ENCODE data around the gene MTHFSD.

MTHFSD gene

DNA sequence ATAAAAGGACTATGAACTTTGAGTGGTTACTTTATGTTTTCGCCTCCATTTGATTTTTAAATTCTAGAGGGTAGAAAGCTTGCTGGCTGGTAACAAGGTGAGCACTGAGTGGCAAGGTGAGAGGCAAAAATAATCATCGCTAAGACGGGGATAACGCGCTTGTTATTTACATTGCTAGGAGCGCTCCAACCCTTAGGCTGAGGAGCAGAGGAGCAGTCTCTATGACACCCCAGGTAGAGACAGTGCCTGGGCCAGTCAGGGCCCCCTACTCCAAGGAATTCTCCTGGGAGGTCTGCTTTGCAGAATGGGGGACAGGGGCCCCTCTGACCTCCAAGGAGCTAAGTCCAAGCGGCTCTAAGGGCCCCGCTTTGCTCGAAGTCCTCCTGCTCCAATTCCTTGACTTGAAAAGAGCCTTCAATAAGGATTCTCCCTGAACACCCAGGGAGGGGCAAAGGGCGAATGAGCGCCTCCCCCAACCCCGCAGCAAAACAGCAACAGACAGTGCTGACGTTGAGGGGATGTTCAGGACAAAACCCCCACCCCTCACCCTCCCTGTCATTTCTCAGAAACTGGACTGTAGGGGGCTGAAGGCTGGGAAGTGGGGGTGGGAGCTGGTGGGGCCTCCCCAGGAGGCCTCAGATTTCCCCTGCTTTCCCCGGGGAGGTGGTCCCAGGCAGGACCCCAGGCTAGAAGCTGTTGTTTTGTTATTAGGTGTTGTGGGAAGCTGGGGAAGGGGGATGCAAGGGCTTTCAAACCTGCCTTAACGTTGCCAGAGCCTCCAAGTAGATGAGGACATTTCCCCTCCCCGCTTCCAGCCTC, 54.9 kb downstream of the MTHFSD start:
- DNase-seq: no peak

DNA sequence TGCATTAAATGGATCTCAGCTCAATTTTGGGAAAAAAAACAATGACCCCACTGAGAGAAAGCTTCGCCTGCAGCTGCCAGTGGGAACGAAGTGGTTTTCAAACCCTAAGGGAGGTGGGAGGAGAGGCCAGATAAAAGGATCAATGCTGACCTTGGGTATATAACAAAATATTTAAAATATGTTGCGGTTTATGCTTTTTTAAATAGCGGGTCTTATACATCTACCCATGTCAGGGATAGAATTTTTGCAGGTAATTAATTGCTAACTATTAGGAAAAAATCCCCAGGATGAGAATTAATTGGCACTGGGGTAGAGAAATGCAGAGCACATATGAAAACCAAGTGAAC, 55.6 kb downstream of the MTHFSD start:
- no peak for DNase-seq

DNA sequence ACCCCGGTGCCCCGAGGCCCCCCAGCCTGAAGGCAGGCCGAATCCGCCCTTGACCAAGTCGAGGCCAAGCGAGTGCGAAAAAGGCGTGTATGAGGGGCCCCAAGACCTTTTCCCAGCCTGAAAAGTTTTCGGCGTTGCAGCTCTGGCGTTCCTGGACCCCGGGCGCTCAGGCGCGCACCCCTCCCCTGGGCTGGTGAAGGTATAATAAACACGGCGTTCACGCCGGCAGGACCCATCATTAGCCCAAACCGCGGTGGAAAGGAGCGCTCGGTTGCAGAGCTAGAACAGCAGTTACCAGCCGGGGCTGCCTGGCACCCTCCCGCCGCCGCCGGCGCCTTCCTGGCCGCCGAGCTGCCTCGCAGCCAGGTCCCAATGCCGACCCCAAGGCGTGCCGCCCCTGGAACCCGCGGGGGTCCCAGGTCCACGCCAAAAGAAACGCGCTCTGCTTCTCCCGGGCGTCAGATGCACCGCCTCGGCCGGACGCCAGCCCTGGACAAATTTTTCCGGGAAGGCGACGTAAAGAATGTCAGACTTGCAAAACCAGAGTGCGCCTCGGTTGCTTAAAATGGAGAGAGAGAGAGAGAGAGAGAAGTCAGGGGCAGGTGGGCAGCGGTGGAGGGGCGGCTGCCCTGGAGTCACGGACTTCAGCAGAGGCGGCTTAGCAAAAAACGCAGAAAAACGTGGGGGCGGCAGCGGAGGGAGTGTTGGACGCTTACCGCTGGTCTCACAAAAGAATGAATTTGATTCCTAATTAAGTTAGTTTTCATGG, 56.2 kb downstream of the MTHFSD start:
- no peak for DNase-seq

DNA sequence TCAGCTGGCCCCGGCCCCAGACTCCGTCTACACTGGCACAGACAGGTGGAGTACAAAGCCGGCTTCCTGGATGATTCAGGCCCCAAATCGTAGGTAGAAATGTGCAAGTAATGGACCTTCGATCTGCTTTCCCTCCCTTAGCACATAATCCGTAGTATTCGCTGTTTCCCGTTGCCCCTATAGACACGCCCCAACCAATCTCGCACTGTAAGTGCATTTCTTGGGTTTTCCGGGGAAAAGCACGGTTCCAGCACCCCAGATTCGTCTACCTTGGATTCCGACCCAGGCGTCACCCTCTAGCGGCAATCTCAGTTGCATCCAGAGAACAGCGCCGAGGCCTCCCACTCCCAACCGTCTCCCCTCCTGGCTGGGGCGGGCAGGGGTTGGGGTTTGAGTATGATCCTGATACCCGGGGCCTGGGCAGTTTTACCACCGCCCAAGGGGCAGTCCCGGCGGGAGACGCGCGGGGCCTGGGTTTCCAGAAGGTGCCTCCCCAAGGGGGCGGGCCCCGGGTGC, 56.8 kb downstream of the MTHFSD start:
- DNase-seq: no peak

DNA sequence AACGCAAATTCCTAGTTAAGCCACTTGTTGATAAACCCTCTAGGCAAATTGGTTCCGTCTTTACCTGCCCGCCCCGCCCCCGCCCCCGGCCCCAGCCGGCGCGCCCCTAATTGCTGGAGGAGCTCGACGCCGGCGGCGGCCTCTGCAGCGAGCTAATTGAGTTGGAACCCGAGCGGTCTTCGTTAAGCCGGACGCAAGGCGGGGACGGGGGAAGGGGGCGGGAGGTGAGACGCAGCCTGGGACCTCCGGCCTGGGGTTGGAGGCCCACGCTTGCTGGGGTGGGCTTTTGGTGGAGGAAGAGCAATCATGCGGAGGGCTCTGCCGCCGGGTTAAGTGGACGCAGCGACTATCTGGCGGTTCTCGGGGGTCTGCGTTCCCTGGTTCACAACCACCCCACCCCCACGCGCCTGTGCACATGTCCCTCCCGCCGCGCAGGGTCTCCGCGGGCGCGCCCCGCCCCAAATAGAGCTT, 57.4 kb downstream of the MTHFSD start:
- DNase-seq: no peak

DNA sequence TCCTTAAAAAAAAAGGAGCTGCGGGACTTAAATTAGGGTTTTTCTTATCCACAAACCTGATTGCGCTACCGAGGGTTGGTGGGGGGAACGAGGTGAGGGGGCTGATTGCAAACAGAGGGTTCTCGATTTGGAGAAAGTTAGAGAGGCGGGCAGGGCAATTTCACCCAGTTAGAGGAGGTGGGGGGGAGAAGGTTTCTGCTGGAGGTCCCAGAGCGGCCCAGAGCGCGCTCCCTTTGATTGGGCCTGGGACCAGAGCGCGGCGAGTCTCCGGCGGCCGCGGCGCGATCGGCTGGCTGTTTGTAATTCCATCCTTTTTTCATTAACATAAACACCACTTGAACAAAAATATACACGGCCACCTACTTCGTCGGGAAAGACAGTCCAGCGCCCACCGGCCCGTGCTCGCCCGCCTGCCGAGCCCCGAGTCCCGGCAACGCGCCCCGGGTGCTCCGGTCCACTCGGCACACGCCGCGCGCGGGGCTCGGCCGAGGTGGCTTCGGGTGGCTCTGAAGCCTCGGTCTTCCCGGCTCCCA, 58.0 kb downstream of the MTHFSD start:
- DNase-seq: no peak

DNA sequence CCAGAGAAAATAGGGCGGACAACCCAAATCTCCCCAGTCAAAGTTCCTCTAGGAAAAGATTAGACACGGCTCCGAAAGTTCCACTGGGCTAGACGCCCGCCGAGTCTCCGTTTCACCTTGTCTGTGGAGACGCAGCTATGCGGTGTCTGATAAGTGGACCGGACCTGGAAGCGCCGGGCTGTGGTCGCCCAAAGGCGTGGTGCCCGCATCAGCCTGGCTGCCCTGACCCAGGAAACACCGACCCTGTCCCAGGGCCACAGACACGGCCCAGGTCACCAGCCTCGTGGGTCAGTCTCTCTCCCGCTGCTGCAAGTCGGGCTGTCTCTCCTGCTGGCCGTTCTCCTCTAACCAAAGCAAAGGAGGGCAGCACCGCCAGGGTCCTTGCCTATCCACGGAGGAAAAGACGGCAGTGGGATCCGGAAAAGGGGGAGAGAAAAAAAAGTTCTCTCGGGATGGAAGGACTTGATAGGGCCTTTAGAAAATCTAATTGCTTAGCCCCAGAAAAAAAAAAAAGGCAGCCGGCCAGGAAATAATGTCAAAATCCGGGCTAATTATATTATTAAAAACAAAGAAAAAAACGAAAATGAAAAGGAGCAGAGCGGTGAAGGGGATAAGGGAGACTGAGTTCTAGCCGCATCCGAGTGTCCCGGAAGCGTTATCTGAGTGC, 58.6 kb downstream of the MTHFSD start:
- no peak for DNase-seq

DNA sequence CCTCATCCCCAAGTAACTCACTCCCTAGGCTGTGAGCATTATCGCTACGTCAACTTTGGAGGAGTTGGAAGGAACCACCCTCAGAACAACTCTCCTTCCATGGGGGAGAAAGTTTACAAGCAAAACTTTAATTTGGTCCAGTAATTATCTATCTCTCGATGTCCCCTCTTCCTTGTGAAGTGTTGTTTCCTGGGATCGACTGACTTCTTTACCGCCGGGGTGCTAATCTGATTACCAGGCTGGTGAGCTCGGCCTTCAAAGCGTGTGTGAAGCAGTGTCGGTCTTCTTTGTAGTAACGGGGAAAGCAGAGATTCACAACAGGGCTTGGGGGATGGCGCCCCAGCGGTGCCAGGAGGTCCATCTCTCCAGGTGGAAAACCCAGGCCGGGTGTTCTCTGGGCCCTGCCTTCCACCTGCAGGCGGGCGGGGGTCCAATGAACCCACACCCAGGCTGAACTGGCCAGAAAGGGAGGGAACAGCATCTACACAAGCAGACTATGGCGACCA, 59.2 kb downstream of the MTHFSD start:
- no peak for DNase-seq

DNA sequence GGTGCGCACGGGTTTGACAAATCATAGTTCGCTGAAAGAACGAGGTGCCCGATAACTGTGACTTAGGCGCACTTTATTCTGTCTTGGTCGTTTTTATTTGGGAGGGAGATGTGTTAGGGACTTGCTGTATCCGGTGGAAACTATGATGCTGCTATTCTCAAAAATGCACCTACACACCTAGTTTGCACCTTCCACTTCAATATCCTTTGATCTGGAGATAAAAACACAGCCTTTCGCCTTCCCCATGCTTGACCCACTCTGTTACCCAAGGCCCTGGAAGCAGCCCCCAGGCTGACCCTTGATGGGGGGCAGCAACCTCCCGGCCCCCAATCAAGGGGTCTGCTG, 59.7 kb downstream of the MTHFSD start:
- no peak for DNase-seq

DNA sequence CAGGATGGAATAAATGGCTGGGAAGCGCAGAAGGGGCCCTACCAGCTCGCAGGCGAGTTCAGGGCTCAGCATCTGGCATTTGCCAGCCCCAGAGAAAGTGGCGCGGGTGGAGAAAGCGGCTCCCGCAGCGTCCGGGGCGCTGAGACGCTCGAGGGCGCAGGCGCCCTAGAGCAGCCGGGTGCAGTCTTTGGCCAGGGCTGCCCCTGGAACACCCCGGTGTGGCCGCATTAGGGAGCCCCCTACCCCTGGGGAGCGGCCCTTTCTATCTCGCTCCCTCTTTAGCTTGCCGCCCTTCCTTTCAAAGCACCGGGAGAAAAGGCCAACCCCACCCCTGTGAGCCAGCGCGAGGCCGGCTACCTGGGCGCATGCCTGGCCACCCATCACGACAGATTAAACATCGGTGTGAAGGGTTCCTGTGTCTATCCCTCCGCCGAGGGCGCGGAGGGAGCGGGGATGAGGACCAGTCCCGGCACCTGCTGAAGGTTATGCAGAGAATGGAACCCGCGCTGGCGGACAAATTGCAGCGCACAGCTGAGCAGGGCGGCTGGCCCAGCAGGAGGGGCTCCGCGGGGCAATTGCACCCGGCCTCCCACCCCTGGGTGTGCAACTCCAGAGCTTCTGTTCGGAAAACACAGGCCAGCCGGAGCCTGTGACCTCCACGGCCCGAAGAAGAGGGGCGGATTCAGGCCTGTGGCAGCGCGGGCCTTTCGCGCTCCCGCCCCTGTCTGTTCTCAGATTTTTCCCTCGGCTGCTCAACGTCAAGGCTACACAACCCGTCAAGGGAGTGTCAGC, 60.3 kb downstream of the MTHFSD start:
- DNase-seq: no peak

DNA sequence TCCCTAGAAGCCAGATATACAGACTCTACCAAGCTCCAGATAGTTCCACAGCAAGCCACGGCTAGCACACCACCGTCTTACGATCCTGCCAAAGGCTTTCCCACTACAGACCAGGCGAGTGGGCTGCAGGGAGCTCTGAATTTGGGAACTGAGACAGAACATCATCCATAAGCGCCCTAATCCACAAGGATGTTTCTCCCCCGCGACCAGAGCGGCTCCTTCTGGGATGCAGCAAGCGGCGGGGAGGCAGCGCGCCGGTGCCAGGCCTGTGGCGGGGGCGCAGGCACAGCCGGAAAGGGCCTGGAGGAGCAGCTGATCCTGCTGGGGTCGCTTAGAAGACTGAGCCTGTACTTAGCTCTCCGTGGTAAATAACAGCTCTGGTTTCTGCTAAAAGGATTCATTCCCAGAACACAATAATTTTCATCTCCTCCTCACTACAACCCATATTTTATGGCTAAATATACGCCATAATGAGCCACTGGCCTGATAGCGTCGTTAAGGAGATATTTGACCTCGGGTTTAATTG, 60.9 kb downstream of the MTHFSD start:
- DNase-seq: no peak

DNA sequence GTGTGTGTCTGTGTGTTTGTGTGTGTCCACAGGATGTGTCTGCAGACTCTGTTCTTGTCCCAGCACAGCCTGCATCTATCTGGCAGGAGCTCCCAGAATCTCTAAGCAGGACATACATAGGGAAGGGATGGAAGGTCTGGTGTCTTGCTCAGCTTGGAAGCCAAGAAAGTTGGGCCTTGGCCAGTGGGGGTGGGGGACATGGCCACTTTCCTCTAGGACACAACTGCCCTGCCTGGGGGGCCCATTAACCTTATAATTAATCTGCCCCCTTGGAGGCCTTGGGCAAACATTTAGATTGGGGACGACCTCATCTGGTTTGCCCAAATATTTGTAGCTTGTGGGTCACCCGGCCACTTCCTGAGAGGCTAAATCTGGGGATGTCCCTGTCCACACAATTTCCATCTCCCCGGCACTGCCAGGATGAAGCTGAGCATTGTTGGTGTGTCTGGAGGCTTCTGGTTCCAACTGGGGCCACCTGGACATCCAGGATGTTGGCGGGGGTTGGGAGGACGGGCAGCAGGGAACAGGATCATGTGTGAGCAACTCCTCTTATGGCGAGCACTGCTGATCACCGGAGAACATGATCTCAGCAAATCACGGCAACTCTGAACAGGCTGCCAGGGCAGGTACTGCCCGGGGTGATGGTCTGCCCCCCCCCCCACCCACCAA, 61.9 kb downstream of the MTHFSD start:
- DNase-seq: no peak

DNA sequence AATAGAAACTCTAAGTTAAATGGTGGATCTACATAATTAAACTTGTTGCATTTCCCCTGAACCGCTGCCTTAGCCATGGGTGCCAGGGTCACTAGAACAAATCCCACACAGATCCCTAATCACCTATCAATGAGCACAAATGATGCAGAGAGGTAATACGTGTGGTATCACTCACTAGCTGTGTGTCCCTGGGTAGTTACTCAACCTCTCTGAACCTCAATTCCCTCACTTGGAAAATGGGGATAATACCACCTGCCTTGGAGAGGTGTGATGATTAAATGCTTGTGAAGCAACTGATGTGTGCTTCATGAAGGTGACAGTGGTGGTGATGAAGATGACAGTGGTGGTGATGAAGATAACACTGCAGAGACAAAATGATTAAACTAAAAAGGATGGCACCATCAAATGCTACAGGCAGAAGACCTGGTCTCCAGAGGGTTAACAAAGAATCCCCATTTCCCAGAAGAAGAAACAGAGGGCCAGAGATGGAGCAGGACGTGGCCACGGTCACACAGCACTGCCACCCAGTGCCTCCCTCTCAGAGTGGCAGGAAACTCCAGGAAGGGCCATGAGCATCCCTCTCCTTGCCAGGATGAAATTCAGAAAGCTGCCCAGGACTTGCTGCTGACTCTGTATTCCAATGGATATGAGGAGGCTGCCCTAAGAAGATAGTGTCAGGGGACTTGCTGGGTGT, 62.6 kb downstream of the MTHFSD start:
- no peak for DNase-seq

DNA sequence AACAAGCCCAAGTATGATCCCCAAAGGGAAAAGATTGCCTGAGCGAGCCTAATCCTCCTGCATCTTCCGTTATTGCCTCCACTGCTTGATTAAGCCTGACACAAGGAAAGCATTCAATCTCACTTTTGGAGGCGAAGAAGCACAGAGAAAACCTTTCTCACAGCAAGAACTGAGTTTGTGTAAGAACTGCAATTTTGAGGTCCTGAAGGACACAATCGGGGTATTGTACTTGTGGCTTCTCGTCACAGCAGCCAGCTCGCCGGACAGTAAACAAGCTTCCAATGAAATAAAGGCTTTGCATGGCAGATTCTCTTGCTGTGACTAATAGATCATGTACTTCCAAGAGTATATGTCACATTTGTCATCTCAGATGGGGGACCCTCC, 63.4 kb downstream of the MTHFSD start:
- no peak for DNase-seq

DNA sequence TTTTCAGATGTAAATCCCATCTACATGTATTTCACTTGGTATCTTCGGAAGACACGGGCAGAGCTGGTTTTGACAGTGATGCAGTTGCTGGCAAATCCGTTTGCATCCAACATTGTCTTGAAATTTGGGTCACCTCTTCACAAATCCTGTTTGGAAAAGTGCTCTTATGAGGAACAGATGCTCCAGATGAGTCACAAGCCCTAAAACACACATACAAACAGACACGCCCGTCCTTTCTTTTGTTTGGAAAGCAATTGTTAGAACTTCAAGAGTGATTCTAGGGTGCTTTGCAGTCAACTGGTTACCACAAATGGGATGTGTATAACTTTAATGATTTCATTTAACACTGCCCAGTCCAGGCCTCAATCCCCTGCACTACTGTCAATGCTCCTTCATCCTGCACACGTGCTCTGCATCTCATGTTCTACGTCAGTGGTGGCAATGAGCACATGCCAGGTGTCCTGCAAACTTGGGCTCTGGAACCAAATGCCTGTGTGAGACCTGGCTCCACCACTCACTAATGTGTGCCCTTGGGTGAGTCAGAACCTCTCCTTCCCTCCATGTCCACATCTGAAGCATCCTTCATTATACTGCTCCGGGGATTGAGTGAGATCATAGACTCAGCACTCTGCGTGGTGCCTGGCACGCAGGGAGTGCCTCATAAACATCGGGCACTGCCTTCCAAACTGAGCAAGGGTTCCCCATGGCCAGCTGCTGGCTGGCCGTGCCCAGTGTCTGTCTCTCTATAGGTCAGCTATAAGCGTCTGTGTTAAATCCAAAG, 64.0 kb downstream of the MTHFSD start:
- no peak for DNase-seq

DNA sequence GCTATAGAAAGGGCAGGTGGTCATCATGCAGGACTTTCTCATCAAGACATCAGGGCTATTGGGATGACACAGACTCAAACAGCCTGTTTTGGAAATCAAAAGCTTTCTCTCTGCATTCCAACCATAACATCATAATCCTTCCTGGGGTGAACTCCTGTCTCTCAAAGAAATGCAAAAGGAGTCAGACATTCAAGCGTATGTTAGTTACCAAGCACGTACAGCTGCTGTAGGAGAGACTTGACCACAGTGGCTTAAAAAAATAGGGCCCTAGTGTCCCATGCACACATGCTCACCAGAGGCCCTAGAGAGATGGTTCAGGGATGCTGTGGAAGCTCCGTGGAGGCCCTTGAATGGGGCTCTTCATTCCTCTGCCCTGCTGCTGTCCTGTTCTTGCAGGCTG, 69.3 kb downstream of the MTHFSD start:
- DNase-seq: no peak

DNA sequence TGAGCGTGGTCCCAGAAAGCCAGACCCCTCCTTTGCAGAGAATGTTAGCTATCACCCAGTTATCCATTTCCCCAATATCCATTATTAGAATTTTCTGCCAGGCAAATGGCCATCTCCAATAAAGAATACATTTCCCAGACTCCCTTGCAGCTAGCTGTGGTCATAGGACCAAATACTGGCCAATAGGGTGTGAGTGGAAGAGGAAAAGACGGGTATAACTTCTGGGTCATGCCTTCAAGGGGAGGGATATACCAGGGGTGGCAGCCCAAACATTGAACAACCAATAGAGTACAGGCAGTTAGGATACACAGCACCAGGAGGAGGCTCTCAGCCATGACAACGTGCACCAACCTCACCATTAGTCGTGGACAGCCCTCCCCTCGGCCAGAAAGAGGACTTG, 70.8 kb downstream of the MTHFSD start:
- DNase-seq: no peak

DNA sequence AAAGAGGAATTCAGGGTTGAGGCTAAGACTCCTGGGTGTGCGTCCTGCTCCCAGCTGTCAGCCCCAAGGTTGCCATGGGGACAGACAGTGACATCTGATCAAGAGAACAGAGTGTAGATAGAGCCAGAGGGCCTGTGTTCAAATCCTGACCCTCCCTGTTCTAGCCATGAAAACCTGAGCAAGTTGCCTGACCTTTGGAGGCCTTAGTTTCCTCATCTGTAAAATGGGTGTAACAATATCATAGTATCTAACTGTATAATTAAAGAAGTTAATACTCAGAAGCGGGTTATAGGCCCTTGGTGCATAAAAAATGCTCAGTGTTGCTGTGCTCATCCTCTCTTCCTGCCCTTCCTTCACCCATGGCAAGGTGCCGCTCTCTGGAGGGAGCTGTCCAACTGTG, 73.4 kb downstream of the MTHFSD start:
- no peak for DNase-seq

DNA sequence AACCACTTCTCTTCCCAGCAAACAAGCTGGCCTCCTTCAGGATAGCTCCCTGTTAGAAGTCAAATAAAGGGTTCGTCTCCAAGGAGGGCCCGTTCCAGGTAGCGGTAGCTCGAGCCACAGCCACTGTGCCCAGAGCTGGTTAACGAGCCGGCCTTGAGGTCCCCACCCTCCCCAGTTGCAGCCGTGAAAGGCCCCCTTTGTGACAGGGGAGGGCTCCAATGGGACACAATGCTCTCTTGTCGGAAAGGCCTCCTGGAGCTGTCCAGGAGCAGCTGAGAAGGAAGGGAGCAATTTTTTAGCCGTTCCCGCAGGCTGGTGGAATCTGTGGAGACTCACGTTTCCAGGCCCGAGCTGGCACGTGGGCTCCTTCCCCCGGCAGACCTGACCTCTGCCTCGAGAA, 74.6 kb downstream of the MTHFSD start:
- DNase-seq: no peak

Data from activated CD4-positive, alpha-beta T cell treated with anti-CD3 and anti-CD28 coated beads for 4 hours (primary cell).